ENCODE data around the gene MDH1.

GRCh38 chr2:63587814-63588384 lies 864 bp upstream of the MDH1 start:
- TF ChIP-seq YY1 (IDR thresholded peaks at IDR 0.05; ENCODE audit: insufficient read depth, insufficient read length), result no peak
- no peak for TF ChIP-seq SUZ12 (IDR thresholded peaks at IDR 0.05; ENCODE audit: extremely low read depth, insufficient read depth, insufficient read length)
